ENCODE measurements around the gene CD300A.

CD300A gene

GRCh38 chr17:74446551-74447500 is 19.6 kb upstream of the CD300A start:
- no peak for DNase-seq (ENCODE audit: low read depth)
- H3K4me3 ChIP-seq (ENCODE audit: low read length): no peak overlapping the region
- TF ChIP-seq CTCF (IDR thresholded peaks at IDR 0.05; ENCODE audit: insufficient read depth, low read depth, low read length, missing control alignments): no peak

DNA sequence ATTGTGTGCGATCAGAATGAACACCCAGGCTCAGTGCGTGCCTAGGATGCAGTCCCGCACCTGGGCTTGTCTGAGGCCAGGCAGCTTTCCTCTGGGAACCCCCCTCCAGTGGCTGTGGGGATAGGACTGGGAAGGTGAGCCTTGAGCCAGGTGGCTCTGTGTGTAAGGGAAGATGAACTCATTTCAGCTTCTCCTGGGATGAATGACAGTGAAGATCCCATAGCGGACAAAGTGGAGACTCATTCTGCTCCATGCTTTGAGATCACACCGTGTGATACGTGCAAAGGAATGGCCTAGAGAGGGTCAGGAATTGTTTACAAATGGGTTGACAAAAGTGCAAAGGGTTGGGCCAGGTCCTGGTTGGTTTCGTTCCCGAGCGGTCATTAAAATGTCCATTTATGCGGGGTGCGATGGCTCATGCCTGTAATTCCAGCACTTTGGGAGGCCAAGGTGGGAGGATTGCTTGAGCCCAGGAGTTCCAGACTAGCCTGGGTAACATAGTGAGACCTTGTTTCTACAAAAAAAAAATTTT is 18.7 kb upstream of the CD300A start:
- no peak for DNase-seq (ENCODE audit: low read depth)
- no peak for TF ChIP-seq CTCF (IDR thresholded peaks at IDR 0.05; ENCODE audit: insufficient read depth, low read depth, low read length, missing control alignments)
- no peak overlapping the region for H3K4me3 ChIP-seq (ENCODE audit: low read length)

- no peak for DNase-seq (ENCODE audit: low read depth)
- H3K4me3 ChIP-seq (ENCODE audit: low read length): no peak overlapping the region
- TF ChIP-seq CTCF (IDR thresholded peaks at IDR 0.05; ENCODE audit: insufficient read depth, low read depth, low read length, missing control alignments): no peak
Measured at GRCh38 chr17:74448756-74449155, 17.7 kb upstream of the CD300A start.

- no peak overlapping the region for H3K4me3 ChIP-seq (ENCODE audit: low read length)
- no peak for DNase-seq (ENCODE audit: low read depth)
- no peak for TF ChIP-seq CTCF (IDR thresholded peaks at IDR 0.05; ENCODE audit: insufficient read depth, low read depth, low read length, missing control alignments)
Measured at GRCh38 chr17:74449306-74449705, 17.1 kb upstream of the CD300A start.

GRCh38 chr17:74449773-74450172 is 16.7 kb upstream of the CD300A start:
- no peak for DNase-seq (ENCODE audit: low read depth)
- no peak overlapping the region for H3K4me3 ChIP-seq (ENCODE audit: low read length)
- no peak for TF ChIP-seq CTCF (IDR thresholded peaks at IDR 0.05; ENCODE audit: insufficient read depth, low read depth, low read length, missing control alignments)

DNA sequence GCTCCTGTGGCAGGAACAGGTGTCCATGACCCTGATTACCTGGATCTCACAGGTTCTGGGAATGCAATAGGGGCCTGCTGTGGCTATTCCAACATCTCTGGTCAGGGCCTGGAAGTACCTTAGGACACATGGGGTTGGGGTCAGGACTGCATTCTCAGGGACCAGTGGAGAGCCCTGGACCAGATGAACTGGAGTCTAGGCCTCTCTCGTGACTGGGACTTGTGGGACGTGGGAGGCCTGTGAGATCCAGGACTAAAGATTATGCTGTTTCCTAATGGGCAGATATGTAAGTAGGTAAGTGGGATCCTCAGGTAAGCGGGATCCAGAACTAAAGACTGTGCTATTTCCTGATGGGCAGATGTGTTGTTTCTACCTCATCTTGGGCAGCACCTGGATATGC is 16.2 kb upstream of the CD300A start:
- TF ChIP-seq CTCF (IDR thresholded peaks at IDR 0.05; ENCODE audit: insufficient read depth, low read depth, low read length, missing control alignments): no peak
- no peak overlapping the region for H3K4me3 ChIP-seq (ENCODE audit: low read length)
- DNase-seq (ENCODE audit: low read depth): no peak
